GM13977 (cell line): ENCODE results near the gene PLIN5.

Experiments used
- DNase-seq: peaks from one replicate; pipeline ENCODE4 v3.0.0; 2012; ENCODE audit warnings: low spot score
- CTCF ChIP-seq: IDR thresholded peaks from 2 replicates; pipeline ENCODE4 v1.5.1; 2012; ENCODE audit warnings: mild to moderate bottlenecking, control low read depth; ENCODE audit not compliant: insufficient read depth; ENCODE audit errors: extremely low read depth, missing control alignments
- in situ Hi-C: fragments of 300-500 bp; cut with MboI; formaldehyde crosslinking; loops from one replicate; pipeline ENCODE4 v1.12.0; 2022; ENCODE audit warnings: low sequenced_read_pairs, low pct_unique_long_range_greater_than_20kb, mixed read lengths, inconsistent platforms; ENCODE audit not compliant: unreplicated experiment

PLIN5 gene

GRCh38 chr19:4537953-4538600 lies 3.1 kb upstream of the PLIN5 start:
- in situ Hi-C loops: no loop called here
- no peak for TF ChIP-seq CTCF
- no peak for DNase-seq

DNA sequence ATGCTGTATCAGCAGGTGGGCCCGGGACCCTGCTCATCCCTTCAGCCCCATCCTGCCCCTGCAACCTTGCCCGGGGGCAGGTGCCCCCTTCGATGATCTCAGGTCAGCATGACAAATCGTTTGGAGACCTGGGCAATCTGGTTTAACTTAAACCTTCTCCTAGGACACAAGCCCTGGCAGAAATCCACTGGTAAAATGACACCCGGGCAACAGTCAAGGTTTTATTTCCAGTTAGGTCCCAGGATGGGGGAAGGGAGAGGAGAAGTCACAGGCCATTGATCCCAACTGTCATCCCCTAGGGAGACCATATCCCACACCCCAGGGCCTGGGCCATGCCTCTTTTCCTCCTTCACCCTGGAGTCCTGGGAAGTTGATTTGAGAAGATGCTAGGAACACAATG lies 1.8 kb upstream of the PLIN5 start:
- DNase-seq: no peak
- no peak for TF ChIP-seq CTCF
- in situ Hi-C loops: no loop called here

GRCh38 chr19:4533835-4534424 lies 1.1 kb downstream of the PLIN5 start:
- in situ Hi-C loops: no loop called here
- no peak for TF ChIP-seq CTCF
- DNase-seq: no peak

DNA sequence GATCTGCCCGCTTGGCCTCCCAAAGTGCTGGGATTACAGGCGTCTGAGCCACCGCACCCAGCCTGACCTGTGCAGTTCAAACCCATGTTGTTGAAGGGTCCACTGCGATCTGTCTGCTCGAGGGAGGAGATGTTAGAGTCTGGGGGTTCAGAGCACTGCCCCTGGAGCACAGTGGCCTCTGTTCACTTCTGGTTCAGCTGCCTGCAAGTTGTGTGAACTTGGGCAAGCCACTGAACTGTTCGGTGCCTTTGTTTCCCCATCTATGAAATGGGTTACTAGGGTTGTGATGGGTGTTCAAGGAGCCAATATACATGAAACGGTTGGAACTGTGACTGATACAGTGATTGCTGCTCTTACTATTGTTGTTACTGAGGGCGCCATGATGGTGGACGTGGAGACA lies 1.7 kb downstream of the PLIN5 start:
- no peak for TF ChIP-seq CTCF
- DNase-seq: no peak
- in situ Hi-C loops: no loop called here

GRCh38 chr19:4531562-4532165 lies 3.4 kb downstream of the PLIN5 start:
- no peak for DNase-seq
- in situ Hi-C loops: no loop called here
- TF ChIP-seq CTCF: no peak

DNA sequence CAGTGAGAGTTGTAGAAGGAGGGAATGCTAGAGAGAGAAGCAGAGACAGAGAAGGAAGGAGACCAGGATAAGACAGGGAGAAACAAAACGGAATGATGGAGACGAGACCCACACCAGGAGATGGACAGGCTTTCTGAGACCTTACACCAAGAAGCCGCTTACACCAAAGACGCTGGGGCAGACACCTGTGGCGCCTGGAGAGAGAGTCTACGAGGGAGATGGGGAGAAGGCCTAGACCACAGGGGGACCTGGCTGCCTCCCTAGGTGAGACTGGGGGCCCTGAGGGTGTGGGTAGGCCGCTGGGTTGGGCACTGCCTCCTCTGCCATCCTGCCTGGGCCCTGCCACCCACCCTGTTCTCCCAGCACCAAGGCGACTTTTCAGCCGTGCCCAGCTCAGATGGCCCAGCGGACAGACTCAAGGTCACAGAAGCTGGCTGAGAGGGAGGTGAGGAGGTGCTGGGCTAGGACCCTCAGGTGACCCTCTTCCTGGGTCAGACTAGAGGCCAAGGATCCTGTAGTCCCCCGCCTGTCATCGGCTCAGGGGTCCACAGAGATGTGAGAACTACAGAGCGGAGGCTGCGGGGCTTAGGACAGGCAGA lies 5.0 kb downstream of the PLIN5 start:
- TF ChIP-seq CTCF: no peak
- no peak for DNase-seq

More for the DNA sequence above, 5.0 kb downstream of the PLIN5 start:
- in situ Hi-C loops: loop anchor here (10.0 kb wide), 1 partner anchor 255 kb away; the partner anchor contains the start of gene SHD
